SK-N-SH (cell line): ENCODE measurements around the gene MTHFD1L. TPM values are rescaled to one million over a fixed set of nuclear protein-coding genes. Genes with fewer than 3 reads are reported as not detected.

ENCODE experiments used
- CTCF ChIA-PET: fragments of 300-600, 350-600 bp; formaldehyde crosslinking; extraction: SDS; loops from one replicate; lab custom pipeline; 2021; lab: Yijun Ruan, JAX
- POLR2A ChIA-PET: fragments of 350-600 bp; sonication (Branson Sonifier 250); formaldehyde crosslinking; extraction: SDS; loops from one replicate; lab custom pipeline; 2020; ENCODE audit warnings: antibody characterized with exemption, inconsistent platforms; lab: Yijun Ruan, JAX
- DNase-seq: peaks from one replicate; pipeline ENCODE4 v3.0.0; 2012
- H2AFZ ChIP-seq: fragments of 200-600 bp; sonication (generic); 2 replicates; pipeline ENCODE4 v1.8.1; 2016; ENCODE audit warnings: antibody characterized with exemption, mild to moderate bottlenecking, low read depth
- H3F3A ChIP-seq: fragments of 200-600 bp; sonication (generic); replicated peaks from 2 replicates; pipeline ENCODE3; 2016; ENCODE audit warnings: antibody characterized with exemption, mild to moderate bottlenecking; ENCODE audit not compliant: insufficient read depth
- H3K27ac ChIP-seq, 2 experiments: fragments of 200-500 bp in 1 of 2; fragments of 200-600 bp in 1 of 2; sonication (Bioruptor generic) in 1 of 2; sonication (generic), shearing (Covaris generic) in 1 of 2; 2 replicates each; pipeline versions ENCODE4 v1.5.1 to v1.6.1; 2014 to 2016; ENCODE audit warnings: low read depth in 2 of 2, inconsistent platforms in 1 of 2, low read length in 1 of 2, mild to moderate bottlenecking in 1 of 2, mixed read lengths in 1 of 2
- H3K27me3 ChIP-seq: fragments of 200-600 bp; sonication (generic), shearing (Covaris generic); 2 replicates; pipeline ENCODE4 v1.6.1; 2016; ENCODE audit warnings: mixed run types; ENCODE audit not compliant: insufficient read depth
- H3K36me3 ChIP-seq, 2 experiments: fragments of 200-500 bp in 1 of 2; fragments of 200-600 bp in 1 of 2; sonication (Bioruptor generic) in 1 of 2; sonication (generic) in 1 of 2; replicated peaks in 1 of 2; 2 replicates each; pipeline versions ENCODE3 to v1.5.1; 2014 to 2016; ENCODE audit warnings: low read length in 1 of 2, mild to moderate bottlenecking in 1 of 2; ENCODE audit not compliant: insufficient read depth in 2 of 2, control insufficient read depth in 1 of 2
- H3K4me1 ChIP-seq, 2 experiments: fragments of 200-500 bp in 1 of 2; fragments of 200-600 bp in 1 of 2; sonication (Bioruptor generic) in 1 of 2; sonication (generic), shearing (Covaris generic) in 1 of 2; 2 replicates each; pipeline versions ENCODE4 v1.5.1 to v1.6.1; 2014 to 2016; ENCODE audit warnings: low read depth in 1 of 2, low read length in 1 of 2, mixed run types in 1 of 2; ENCODE audit not compliant: insufficient read depth in 2 of 2, control insufficient read depth in 1 of 2
- H3K4me2 ChIP-seq: fragments of 200-600 bp; sonication (generic), shearing (Covaris generic); 2 replicates; pipeline ENCODE4 v1.6.1; 2017; ENCODE audit warnings: mixed run types
- H3K4me3 ChIP-seq, 2 experiments: fragments of 200-500 bp in 1 of 2; fragments of 200-600 bp in 1 of 2; sonication (Bioruptor generic) in 1 of 2; sonication (generic), shearing (Covaris generic) in 1 of 2; 2 replicates each; pipeline versions ENCODE4 v1.5.1 to v1.8.1; 2014 to 2016; ENCODE audit warnings: low read depth in 2 of 2, inconsistent platforms in 1 of 2, low read length in 1 of 2, mild to moderate bottlenecking in 1 of 2, mixed read lengths in 1 of 2, moderate library complexity in 1 of 2
- H3K79me2 ChIP-seq: fragments of 200-600 bp; sonication (generic); 2 replicates; pipeline ENCODE4 v1.8.1; 2017; ENCODE audit warnings: mild to moderate bottlenecking; ENCODE audit not compliant: insufficient read depth
- H3K9ac ChIP-seq: fragments of 200-600 bp; sonication (generic); 2 replicates; pipeline ENCODE4 v1.6.1; 2017; ENCODE audit warnings: mixed run types
- H3K9me2 ChIP-seq: fragments of 200-600 bp; sonication (generic); 2 replicates; pipeline ENCODE4 v1.6.1; 2017; ENCODE audit warnings: mixed run types
- H3K9me3 ChIP-seq: fragments of 200-600 bp; sonication (generic); 2 replicates; pipeline ENCODE4 v1.6.1; 2017; ENCODE audit warnings: mixed run types, mild to moderate bottlenecking, moderate library complexity
- H4K20me1 ChIP-seq: fragments of 200-600 bp; sonication (generic); 2 replicates; pipeline ENCODE4 v1.6.1; 2017; ENCODE audit warnings: mild to moderate bottlenecking, mixed run types; ENCODE audit not compliant: insufficient read depth
- EZH2phosphoT487 ChIP-seq: fragments of 200-600 bp; sonication (generic); IDR thresholded peaks from 2 replicates; pipeline ENCODE4 v1.6.1; 2017; ENCODE audit warnings: low read depth, mixed run types, mild to moderate bottlenecking, antibody characterized with exemption, moderate library complexity, borderline replicate concordance
- FOSL2 ChIP-seq: IDR thresholded peaks from 2 replicates; pipeline ENCODE4 v1.4.0; 2012; ENCODE audit warnings: low read depth, mild to moderate bottlenecking, moderate library complexity, borderline replicate concordance
- FOXJ3 ChIP-seq: sonication (generic); formaldehyde crosslinking; IDR thresholded peaks from 2 replicates; pipeline ENCODE4 v1.5.1; 2020; ENCODE audit warnings: mild to moderate bottlenecking, missing genetic modification reagents
- FOXM1 ChIP-seq: IDR thresholded peaks from 2 replicates; pipeline ENCODE4 v1.4.0; 2012; ENCODE audit warnings: low read depth, mild to moderate bottlenecking
- GABPA ChIP-seq: IDR thresholded peaks from 2 replicates; pipeline ENCODE4 v1.4.0; 2012; ENCODE audit warnings: low read depth, mild to moderate bottlenecking
- GATA2 ChIP-seq: sonication (generic); formaldehyde crosslinking; IDR thresholded peaks from 2 replicates; pipeline ENCODE4 v1.5.0; 2020; ENCODE audit warnings: mild to moderate bottlenecking, missing genetic modification reagents
- MEF2A ChIP-seq: IDR thresholded peaks from 2 replicates; pipeline ENCODE4 v1.4.0; 2012; ENCODE audit warnings: low read depth, borderline replicate concordance
- NFIC ChIP-seq: IDR thresholded peaks from 2 replicates; pipeline ENCODE4 v1.4.0; 2012; ENCODE audit warnings: borderline replicate concordance
- NRF1 ChIP-seq: IDR thresholded peaks from 2 replicates; pipeline ENCODE4 v1.6.1; 2012; ENCODE audit warnings: low read depth, mild to moderate bottlenecking, low read length
- RAD21 ChIP-seq: IDR thresholded peaks from 2 replicates; pipeline ENCODE4 v1.6.1; 2012; ENCODE audit warnings: mild to moderate bottlenecking, low read length
- RFX5 ChIP-seq: IDR thresholded peaks from 2 replicates; pipeline ENCODE4 v1.6.1; 2012; ENCODE audit warnings: mild to moderate bottlenecking, improper control_type of control experiment, low read length
- RXRA ChIP-seq: IDR thresholded peaks from 2 replicates; pipeline ENCODE4 v1.4.0; 2012; ENCODE audit warnings: low read depth, mild to moderate bottlenecking, borderline replicate concordance
- TAF1 ChIP-seq: IDR thresholded peaks from 2 replicates; pipeline ENCODE4 v1.6.1; 2012; ENCODE audit warnings: low read depth, mild to moderate bottlenecking, low read length, moderate library complexity, borderline replicate concordance
- TCF12 ChIP-seq: IDR thresholded peaks from 2 replicates; pipeline ENCODE4 v1.4.0; 2012
- USF1 ChIP-seq: IDR thresholded peaks from 2 replicates; pipeline ENCODE4 v1.4.0; 2012; ENCODE audit warnings: low read depth, borderline replicate concordance
- WGBS: methylation state at CpG from one replicate; pipeline ENCODE4 v1.1.6; 2017; ENCODE audit warnings: low lambda C conversion rate; 5-methylcytosine and 5-hydroxymethylcytosine counted together
- polyA plus RNA-seq, 3 experiments: library from polyadenylated mRNA; depleted of rRNA; stranded (reverse); fragments of >200 nt; gene quantifications; 2 replicates each; pipeline ENCODE4 v1.2.3, GENCODE V29; 2012

Gene MTHFD1L
- polyA plus RNA-seq, 1 of the 3 experiments (the other 2 are of a cell fraction) = 37.0 TPM

- Histone ChIP-seq H2AFZ (no peak overlapping the region), H3K9ac (no peak overlapping the region), H4K20me1 (no peaks in the 10 kb centered on the region), H3K9me2 (no peaks in the 10 kb centered on the region), H3K27ac (no peak overlapping the region), H3F3A (no peaks in the 10 kb centered on the region), H3K4me2 (no peak overlapping the region), H3K4me3 (no peak overlapping the region), H3K9me3 (no peaks in the 10 kb centered on the region), H3K4me1 (peaks cover 0 to 2% of the 10 kb centered on the region in 2 experiments; a peak in 1 of 4 replicates), H3K27me3 (no peaks in the 10 kb centered on the region), H3K79me2 (no peaks in the 10 kb centered on the region), H3K36me3 (peaks cover 31 to 44% of the 10 kb centered on the region in 2 experiments)
- DNase-seq = no peak
- TF ChIP-seq RXRA (no peak), RFX5 (no peak), FOXJ3 (CRISPR knock-in tag) (no peak), NFIC (no peak), RAD21 (no peak), FOXM1 (no peak), TCF12 (no peak), FOSL2 (no peak), GATA2 (CRISPR knock-in tag) (no peak)
- WGBS = 93% methylated on average over 2 of the region's 2 CpGs
- ChIA-PET CTCF (interaction anchor here (2.2 kb wide), 1 partner anchor 359 kb away, joined by 5 read pairs; no protein-coding TSS in a partner anchor), POLR2A (no interaction called here)
Observed at GRCh38 chr6:150964765-150965164, 99.3 kb downstream of the MTHFD1L start.

DNA sequence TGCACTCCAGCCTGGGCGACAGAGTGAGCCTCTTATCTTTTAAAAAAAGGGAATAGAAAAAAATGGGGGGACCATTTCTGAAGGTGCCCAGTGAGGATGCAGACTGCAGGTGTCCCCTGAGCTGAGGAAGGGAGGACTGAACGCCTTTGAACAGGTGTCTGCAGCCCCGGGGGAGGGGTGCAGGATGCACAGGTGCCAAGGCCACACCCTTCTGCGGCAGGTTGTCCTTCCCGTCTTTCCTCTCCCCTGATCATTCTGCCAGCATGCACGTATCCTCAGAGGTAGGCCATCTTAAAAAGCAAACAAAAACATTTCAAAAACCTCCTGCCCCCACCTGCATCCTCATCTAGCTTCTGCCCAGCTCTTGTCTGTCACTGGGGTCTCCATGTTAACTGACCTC lies 101.3 kb downstream of the MTHFD1L start:
- Histone ChIP-seq H3K27me3 (no peaks in the 10 kb centered on the region), H3K9ac (no peak overlapping the region), H3F3A (peaks cover 3% of the 10 kb centered on the region), H3K4me1 (no peaks in the 10 kb centered on the region), H3K4me3 (no peak overlapping the region), H4K20me1 (no peaks in the 10 kb centered on the region), H3K9me3 (no peaks in the 10 kb centered on the region), H2AFZ (no peak overlapping the region), H3K4me2 (no peak overlapping the region), H3K36me3 (peaks cover 25 to 38% of the 10 kb centered on the region in 2 experiments), H3K27ac (no peak overlapping the region), H3K79me2 (no peaks in the 10 kb centered on the region), H3K9me2 (no peaks in the 10 kb centered on the region)
- TF ChIP-seq GATA2 (CRISPR knock-in tag) = no peak
- no peak for TF ChIP-seq MEF2A
- TF ChIP-seq TAF1 = no peak
- no peak for TF ChIP-seq NFIC
- no peak for TF ChIP-seq USF1
- TF ChIP-seq GABPA = no peak
- TF ChIP-seq NRF1 = no peak
- no peak for TF ChIP-seq TCF12
- TF ChIP-seq FOSL2 = no peak
- no peak for TF ChIP-seq EZH2phosphoT487
- POLR2A ChIA-PET = no interaction called here
- DNase-seq = no peak
- CTCF ChIA-PET = no interaction called here
- 96% methylated on average over 6 of the region's 6 CpGs for WGBS
